ENCODE measurements around the gene QDPR.
A peak's percentile ranks its signal among the peaks of the same experiment; 100 is the strongest.

QDPR gene

DNA sequence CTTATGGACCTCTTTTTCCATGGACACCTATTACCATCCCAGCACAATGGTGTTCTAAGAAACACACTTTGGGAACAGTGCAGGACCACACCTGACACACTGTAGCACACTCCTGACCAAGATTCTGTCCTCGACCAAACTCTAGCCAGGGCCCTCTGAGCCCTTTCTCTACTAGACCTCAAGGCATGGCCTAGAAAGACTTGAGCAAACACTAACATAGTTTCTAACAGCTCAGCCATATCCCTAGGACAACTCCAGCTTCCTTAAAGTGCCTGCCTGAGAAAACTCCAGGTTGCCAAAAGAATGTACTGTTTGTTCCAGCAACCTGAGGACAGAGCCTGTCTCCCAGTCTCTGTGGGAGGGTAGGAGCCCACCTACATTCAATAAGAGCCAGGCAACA lies 48.3 kb downstream of the QDPR start:
- no CpG with 5 or more reads among the region's 1 CpG for WGBS (ENCODE audit: extremely low coverage, insufficient coverage, insufficient read length)
- H3K14ac ChIP-seq (ENCODE audit: low read length) = no peak overlapping the region
- H2BK5ac ChIP-seq (ENCODE audit: low read depth, low read length, poor library complexity) = no peak overlapping the region
- no peak overlapping the region for H3K4me3 ChIP-seq (ENCODE audit: low read depth, low read length)
- no peak overlapping the region for H3K23ac ChIP-seq (ENCODE audit: low read length)
- no peak overlapping the region for H4K12ac ChIP-seq (ENCODE audit: low read depth, low read length)
- no peaks in the 10 kb centered on the region for H3K4me1 ChIP-seq (ENCODE audit: control insufficient read depth in 1 of 2, insufficient read depth in 2 of 2, low read length in 2 of 2)
- no peak overlapping the region for H2BK120ac ChIP-seq (ENCODE audit: insufficient read depth, low read length, poor library complexity)
- H4K91ac ChIP-seq (ENCODE audit: low read depth, low read length) = no peak overlapping the region
- no peak overlapping the region for H2BK12ac ChIP-seq (ENCODE audit: low read length)
- H3K27ac ChIP-seq (ENCODE audit: low read depth, low read length) = no peak overlapping the region
- H2AK5ac ChIP-seq (ENCODE audit: low read length) = no peak overlapping the region
- no peak overlapping the region for H3K9ac ChIP-seq (ENCODE audit: low read length)
- no peaks in the 10 kb centered on the region for H3K9me3 ChIP-seq (ENCODE audit: insufficient read depth, low read depth, low read length)
- no peaks in the 10 kb centered on the region for H3K79me1 ChIP-seq (ENCODE audit: low read length)
- H3K4ac ChIP-seq (ENCODE audit: low read depth, low read length) = no peak overlapping the region
- H3K4me2 ChIP-seq (ENCODE audit: low read length) = no peak overlapping the region
- no peak overlapping the region for H2AFZ ChIP-seq (ENCODE audit: insufficient read depth, low read length, poor library complexity)
- no peaks in the 10 kb centered on the region for H3K79me2 ChIP-seq (ENCODE audit: control insufficient read depth, insufficient read depth, low read length, poor library complexity)
- H3K27me3 ChIP-seq (ENCODE audit: insufficient read depth, low read length) = no peaks in the 10 kb centered on the region
- no peak overlapping the region for H3K18ac ChIP-seq (ENCODE audit: low read length)
- H3K36me3 ChIP-seq (ENCODE audit: control insufficient read depth in 1 of 2, insufficient read depth in 2 of 2, low read length in 2 of 2) = no peaks in the 10 kb centered on the region
- no peak overlapping the region for H4K8ac ChIP-seq (ENCODE audit: low read depth, low read length)
- DNase-seq = no peak

DNA sequence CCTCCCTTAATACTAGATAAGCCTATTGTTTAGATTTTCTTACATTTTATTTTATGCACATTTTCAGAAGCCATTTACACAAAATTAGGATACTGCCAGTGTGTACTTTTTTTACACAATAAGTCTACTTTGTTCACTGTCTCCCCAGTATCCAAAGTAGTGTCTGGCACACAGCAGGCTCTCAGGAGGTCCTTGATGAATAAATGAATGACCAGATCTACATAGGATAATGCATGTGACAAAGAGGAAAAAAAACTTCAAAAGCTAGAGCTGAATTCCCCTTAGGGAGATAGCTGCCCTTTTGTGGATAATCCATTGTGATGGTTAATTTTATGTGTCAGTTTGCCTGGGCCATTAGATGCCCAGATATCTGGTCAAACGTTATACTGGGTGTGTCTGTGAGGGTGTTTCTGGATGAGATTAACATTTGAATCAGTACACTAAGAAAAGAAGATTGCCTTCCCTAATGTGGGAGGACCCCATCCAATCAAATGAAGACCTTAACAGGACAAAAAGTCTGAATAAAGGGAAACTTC lies 61.6 kb downstream of the QDPR start:
- H3K9me3 ChIP-seq (ENCODE audit: insufficient read depth, low read depth, low read length) = no peaks in the 10 kb centered on the region
- no peak overlapping the region for H2BK120ac ChIP-seq (ENCODE audit: insufficient read depth, low read length, poor library complexity)
- no peaks in the 10 kb centered on the region for H3K36me3 ChIP-seq (ENCODE audit: control insufficient read depth in 1 of 2, insufficient read depth in 2 of 2, low read length in 2 of 2)
- H4K8ac ChIP-seq (ENCODE audit: low read depth, low read length) = no peak overlapping the region
- H3K79me1 ChIP-seq (ENCODE audit: low read length) = no peaks in the 10 kb centered on the region
- H3K4me3 ChIP-seq (ENCODE audit: low read depth, low read length) = no peak overlapping the region
- no peak overlapping the region for H2AK5ac ChIP-seq (ENCODE audit: low read length)
- H3K27ac ChIP-seq (ENCODE audit: low read depth, low read length) = no peak overlapping the region
- no peak overlapping the region for H2BK12ac ChIP-seq (ENCODE audit: low read length)
- H4K12ac ChIP-seq (ENCODE audit: low read depth, low read length) = no peak overlapping the region
- no peak overlapping the region for H3K4ac ChIP-seq (ENCODE audit: low read depth, low read length)
- no peak overlapping the region for H3K14ac ChIP-seq (ENCODE audit: low read length)
- no peaks in the 10 kb centered on the region for H3K4me1 ChIP-seq (ENCODE audit: control insufficient read depth in 1 of 2, insufficient read depth in 2 of 2, low read length in 2 of 2)
- H3K23ac ChIP-seq (ENCODE audit: low read length) = no peak overlapping the region
- H3K79me2 ChIP-seq (ENCODE audit: control insufficient read depth, insufficient read depth, low read length, poor library complexity) = no peaks in the 10 kb centered on the region
- H2AFZ ChIP-seq (ENCODE audit: insufficient read depth, low read length, poor library complexity) = no peak overlapping the region
- no peak for DNase-seq
- H3K9ac ChIP-seq (ENCODE audit: low read length) = no peak overlapping the region
- WGBS (ENCODE audit: extremely low coverage, insufficient coverage, insufficient read length) = no CpG with 5 or more reads among the region's 1 CpG
- H4K91ac ChIP-seq (ENCODE audit: low read depth, low read length) = no peak overlapping the region
- no peak overlapping the region for H2BK5ac ChIP-seq (ENCODE audit: low read depth, low read length, poor library complexity)
- H3K27me3 ChIP-seq (ENCODE audit: insufficient read depth, low read length) = no peaks in the 10 kb centered on the region
- no peak overlapping the region for H3K4me2 ChIP-seq (ENCODE audit: low read length)
- H3K18ac ChIP-seq (ENCODE audit: low read length) = no peak overlapping the region

DNA sequence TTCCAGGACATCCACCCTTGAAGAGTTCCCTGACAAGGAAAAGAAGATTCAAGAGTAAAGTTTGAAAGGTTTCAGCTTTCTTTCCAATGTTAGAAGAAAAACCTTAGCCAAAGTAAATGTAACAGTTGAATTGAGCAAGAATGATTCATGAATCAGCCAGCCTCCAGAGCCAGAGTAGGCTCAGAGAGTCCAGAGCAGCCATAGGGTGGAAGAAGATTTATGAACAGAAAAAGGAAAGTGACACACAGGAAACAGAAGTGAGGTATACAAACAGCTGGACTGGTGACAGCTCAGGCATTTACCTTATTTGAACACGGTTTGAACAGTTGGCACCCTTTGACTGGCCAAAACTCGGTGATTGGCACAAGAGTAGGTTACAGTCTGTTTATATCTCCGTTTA lies 63.2 kb downstream of the QDPR start:
- no peaks in the 10 kb centered on the region for H3K4me1 ChIP-seq (ENCODE audit: control insufficient read depth in 1 of 2, insufficient read depth in 2 of 2, low read length in 2 of 2)
- H3K4me2 ChIP-seq (ENCODE audit: low read length) = no peak overlapping the region
- H3K27me3 ChIP-seq (ENCODE audit: insufficient read depth, low read length) = no peaks in the 10 kb centered on the region
- H3K79me1 ChIP-seq (ENCODE audit: low read length) = no peaks in the 10 kb centered on the region
- H3K79me2 ChIP-seq (ENCODE audit: control insufficient read depth, insufficient read depth, low read length, poor library complexity) = no peaks in the 10 kb centered on the region
- no peak overlapping the region for H3K4ac ChIP-seq (ENCODE audit: low read depth, low read length)
- no peak overlapping the region for H3K27ac ChIP-seq (ENCODE audit: low read depth, low read length)
- no peak overlapping the region for H2BK120ac ChIP-seq (ENCODE audit: insufficient read depth, low read length, poor library complexity)
- H3K9ac ChIP-seq (ENCODE audit: low read length) = no peak overlapping the region
- no peak overlapping the region for H2AFZ ChIP-seq (ENCODE audit: insufficient read depth, low read length, poor library complexity)
- H2AK5ac ChIP-seq (ENCODE audit: low read length) = no peak overlapping the region
- no peak overlapping the region for H3K18ac ChIP-seq (ENCODE audit: low read length)
- no peak overlapping the region for H2BK12ac ChIP-seq (ENCODE audit: low read length)
- no peak overlapping the region for H4K12ac ChIP-seq (ENCODE audit: low read depth, low read length)
- no peak overlapping the region for H3K4me3 ChIP-seq (ENCODE audit: low read depth, low read length)
- no peak overlapping the region for H4K8ac ChIP-seq (ENCODE audit: low read depth, low read length)
- no peak overlapping the region for H3K14ac ChIP-seq (ENCODE audit: low read length)
- WGBS (ENCODE audit: extremely low coverage, insufficient coverage, insufficient read length) = no CpG with 5 or more reads among the region's 3 CpGs
- H2BK5ac ChIP-seq (ENCODE audit: low read depth, low read length, poor library complexity) = no peak overlapping the region
- no peak overlapping the region for H3K23ac ChIP-seq (ENCODE audit: low read length)
- no peaks in the 10 kb centered on the region for H3K9me3 ChIP-seq (ENCODE audit: insufficient read depth, low read depth, low read length)
- no peak overlapping the region for H4K91ac ChIP-seq (ENCODE audit: low read depth, low read length)
- no peak for DNase-seq
- H3K36me3 ChIP-seq (ENCODE audit: control insufficient read depth in 1 of 2, insufficient read depth in 2 of 2, low read length in 2 of 2) = no peaks in the 10 kb centered on the region

DNA sequence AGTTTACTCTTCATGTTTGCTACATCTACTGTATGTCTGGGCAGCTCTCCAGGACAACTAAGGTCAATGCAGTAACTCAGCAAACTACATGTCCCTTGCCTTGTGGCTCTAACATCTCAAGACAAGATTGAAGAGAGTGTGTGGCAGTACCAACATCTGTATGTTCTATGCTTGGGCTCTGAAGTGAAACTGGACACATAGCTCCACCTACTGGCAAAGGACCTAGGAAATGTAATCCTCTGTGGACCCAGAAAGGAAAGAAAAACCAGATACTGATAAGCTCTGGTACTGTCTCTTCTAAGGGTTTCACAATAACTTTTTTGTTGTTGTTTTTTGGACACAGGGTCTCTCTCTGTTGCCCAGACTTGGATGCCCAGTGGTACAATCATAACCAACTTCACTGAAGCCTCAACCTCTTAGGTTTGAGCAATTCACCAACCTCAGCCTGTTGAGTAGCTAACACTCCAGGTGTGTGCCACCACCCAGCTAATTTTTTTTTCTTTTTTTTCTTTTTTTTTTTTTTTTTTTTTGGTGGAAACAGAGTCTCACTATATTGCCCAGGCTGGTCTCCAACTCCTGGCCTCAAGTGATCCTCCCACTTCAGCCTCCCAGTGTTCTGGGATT lies 64.1 kb downstream of the QDPR start:
- no peaks in the 10 kb centered on the region for H3K79me2 ChIP-seq (ENCODE audit: control insufficient read depth, insufficient read depth, low read length, poor library complexity)
- no peak overlapping the region for H2BK120ac ChIP-seq (ENCODE audit: insufficient read depth, low read length, poor library complexity)
- H3K4ac ChIP-seq (ENCODE audit: low read depth, low read length) = no peak overlapping the region
- H3K27me3 ChIP-seq (ENCODE audit: insufficient read depth, low read length) = no peaks in the 10 kb centered on the region
- H3K36me3 ChIP-seq (ENCODE audit: control insufficient read depth in 1 of 2, insufficient read depth in 2 of 2, low read length in 2 of 2) = no peaks in the 10 kb centered on the region
- H2AFZ ChIP-seq (ENCODE audit: insufficient read depth, low read length, poor library complexity) = no peak overlapping the region
- no peak overlapping the region for H4K91ac ChIP-seq (ENCODE audit: low read depth, low read length)
- H3K4me3 ChIP-seq (ENCODE audit: low read depth, low read length) = no peak overlapping the region
- peak; percentile 49 to 85 for DNase-seq
- no peak overlapping the region for H4K12ac ChIP-seq (ENCODE audit: low read depth, low read length)
- H3K23ac ChIP-seq (ENCODE audit: low read length) = no peak overlapping the region
- H3K9me3 ChIP-seq (ENCODE audit: insufficient read depth, low read depth, low read length) = no peaks in the 10 kb centered on the region
- no peak overlapping the region for H3K9ac ChIP-seq (ENCODE audit: low read length)
- H3K79me1 ChIP-seq (ENCODE audit: low read length) = no peaks in the 10 kb centered on the region
- no peak overlapping the region for H3K14ac ChIP-seq (ENCODE audit: low read length)
- H3K18ac ChIP-seq (ENCODE audit: low read length) = no peak overlapping the region
- no peak overlapping the region for H2AK5ac ChIP-seq (ENCODE audit: low read length)
- H4K8ac ChIP-seq (ENCODE audit: low read depth, low read length) = no peak overlapping the region
- no peak overlapping the region for H2BK5ac ChIP-seq (ENCODE audit: low read depth, low read length, poor library complexity)
- H3K27ac ChIP-seq (ENCODE audit: low read depth, low read length) = no peak overlapping the region
- no peak overlapping the region for H2BK12ac ChIP-seq (ENCODE audit: low read length)
- no peak overlapping the region for H3K4me2 ChIP-seq (ENCODE audit: low read length)
- H3K4me1 ChIP-seq (ENCODE audit: control insufficient read depth in 1 of 2, insufficient read depth in 2 of 2, low read length in 2 of 2) = no peaks in the 10 kb centered on the region
